ENCODE data around the gene PHLPP1.

The PHLPP1 gene

DNA sequence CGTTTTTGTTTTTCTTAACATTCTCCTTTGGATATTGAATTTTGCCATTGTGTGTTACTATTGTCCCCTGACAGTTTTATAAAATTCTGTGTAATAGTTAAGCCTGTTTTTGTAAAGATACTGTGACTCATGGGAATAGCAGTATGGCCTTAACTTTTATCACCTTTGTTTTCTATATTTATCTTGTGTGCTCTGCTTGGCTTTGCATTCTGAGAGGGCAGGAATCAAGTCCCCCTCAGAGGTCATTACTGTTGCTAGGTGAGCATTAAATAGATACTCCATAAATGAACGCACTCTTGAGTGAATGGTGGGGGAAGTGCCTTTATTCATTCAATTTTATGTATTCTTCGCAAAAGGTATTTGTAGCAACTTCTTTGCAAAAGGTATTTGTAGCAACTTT lies 160.0 kb downstream of the PHLPP1 start:
- H3K9ac ChIP-seq (ENCODE audit: low read length): no peak overlapping the region
- peaks cover 5% of the 10 kb centered on the region for H3K79me1 ChIP-seq (replicated peaks; ENCODE audit: low read length, poor library complexity, severe bottlenecking)
- no peak overlapping the region for H2AK5ac ChIP-seq (ENCODE audit: low read length, severe bottlenecking)
- no peak overlapping the region for H3K14ac ChIP-seq (ENCODE audit: low read length in 2 of 2)
- no peak overlapping the region for H3K4me3 ChIP-seq (ENCODE audit: insufficient read depth in 1 of 2, low read depth in 1 of 2, low read length in 2 of 2)
- H3K27ac ChIP-seq (ENCODE audit: low read length, poor library complexity, severe bottlenecking): no peak overlapping the region
- no peaks in the 10 kb centered on the region for H3K9me3 ChIP-seq (ENCODE audit: control insufficient read depth, low read length)
- no peak for DNase-seq
- no peaks in the 10 kb centered on the region for H3K27me3 ChIP-seq (ENCODE audit: control insufficient read depth in 1 of 2, insufficient read depth in 1 of 2, low read length in 2 of 2)
- no peak overlapping the region for H2BK5ac ChIP-seq (ENCODE audit: low read depth, low read length, poor library complexity, severe bottlenecking)
- no peak overlapping the region for H4K8ac ChIP-seq (ENCODE audit: low read length)
- no peak overlapping the region for H3K4ac ChIP-seq (ENCODE audit: low read depth in 1 of 2, low read length in 2 of 2)
- no peak overlapping the region for H2BK15ac ChIP-seq (ENCODE audit: low read depth, poor library complexity, severe bottlenecking)
- H3K4me2 ChIP-seq (ENCODE audit: low read length, poor library complexity, severe bottlenecking): no peak overlapping the region
- no peak overlapping the region for H3K18ac ChIP-seq (ENCODE audit: low read depth in 1 of 2, low read length in 2 of 2)
- H3K4me1 ChIP-seq (ENCODE audit: control insufficient read depth, insufficient read depth, low read depth, low read length): peaks cover 4% of the 10 kb centered on the region
- WGBS: no CpG with 5 or more reads among the region's 3 CpGs
- no peak overlapping the region for H2BK12ac ChIP-seq (ENCODE audit: low read length in 2 of 2)
- H4K91ac ChIP-seq (ENCODE audit: low read length): no peak overlapping the region
- no peak overlapping the region for H2BK120ac ChIP-seq (ENCODE audit: low read depth, low read length)
- H2AFZ ChIP-seq (ENCODE audit: low read depth, low read length): no peak overlapping the region
- H3K36me3 ChIP-seq (ENCODE audit: control insufficient read depth in 1 of 2, insufficient read depth in 2 of 2, low read depth in 1 of 2, low read length in 2 of 2): no peaks in the 10 kb centered on the region
- H3K23ac ChIP-seq (ENCODE audit: low read length in 2 of 2): no peak overlapping the region

- H3K18ac ChIP-seq (ENCODE audit: low read depth in 1 of 2, low read length in 2 of 2): no peak overlapping the region
- no peaks in the 10 kb centered on the region for H3K9me3 ChIP-seq (ENCODE audit: control insufficient read depth, low read length)
- H2AK5ac ChIP-seq (ENCODE audit: low read length, severe bottlenecking): no peak overlapping the region
- no peak for DNase-seq
- no peak overlapping the region for H3K9ac ChIP-seq (ENCODE audit: low read length)
- H3K14ac ChIP-seq (ENCODE audit: low read length in 2 of 2): no peak overlapping the region
- H3K23ac ChIP-seq (ENCODE audit: low read length in 2 of 2): no peak overlapping the region
- no peak overlapping the region for H2BK120ac ChIP-seq (ENCODE audit: low read depth, low read length)
- H3K4ac ChIP-seq (ENCODE audit: low read depth in 1 of 2, low read length in 2 of 2): no peak overlapping the region
- H2BK5ac ChIP-seq (ENCODE audit: low read depth, low read length, poor library complexity, severe bottlenecking): no peak overlapping the region
- no peak overlapping the region for H2AFZ ChIP-seq (ENCODE audit: low read depth, low read length)
- no peak overlapping the region for H3K4me2 ChIP-seq (ENCODE audit: low read length, poor library complexity, severe bottlenecking)
- no peak overlapping the region for H2BK12ac ChIP-seq (ENCODE audit: low read length in 2 of 2)
- H4K8ac ChIP-seq (ENCODE audit: low read length): no peak overlapping the region
- no peak overlapping the region for H4K91ac ChIP-seq (ENCODE audit: low read length)
- peaks cover 5% of the 10 kb centered on the region for H3K79me1 ChIP-seq (replicated peaks; ENCODE audit: low read length, poor library complexity, severe bottlenecking)
- WGBS: 76% methylated on average over 3 of the region's 4 CpGs
- H3K36me3 ChIP-seq (ENCODE audit: control insufficient read depth in 1 of 2, insufficient read depth in 2 of 2, low read depth in 1 of 2, low read length in 2 of 2): no peaks in the 10 kb centered on the region
- H3K4me1 ChIP-seq (ENCODE audit: control insufficient read depth, insufficient read depth, low read depth, low read length): peaks cover 4% of the 10 kb centered on the region
- no peak overlapping the region for H3K27ac ChIP-seq (ENCODE audit: low read length, poor library complexity, severe bottlenecking)
- no peak overlapping the region for H3K4me3 ChIP-seq (ENCODE audit: insufficient read depth in 1 of 2, low read depth in 1 of 2, low read length in 2 of 2)
- no peak overlapping the region for H2BK15ac ChIP-seq (ENCODE audit: low read depth, poor library complexity, severe bottlenecking)
- no peaks in the 10 kb centered on the region for H3K27me3 ChIP-seq (ENCODE audit: control insufficient read depth in 1 of 2, insufficient read depth in 1 of 2, low read length in 2 of 2)
Observed at GRCh38 chr18:62876111-62876510, 160.8 kb downstream of the PHLPP1 start.

DNA sequence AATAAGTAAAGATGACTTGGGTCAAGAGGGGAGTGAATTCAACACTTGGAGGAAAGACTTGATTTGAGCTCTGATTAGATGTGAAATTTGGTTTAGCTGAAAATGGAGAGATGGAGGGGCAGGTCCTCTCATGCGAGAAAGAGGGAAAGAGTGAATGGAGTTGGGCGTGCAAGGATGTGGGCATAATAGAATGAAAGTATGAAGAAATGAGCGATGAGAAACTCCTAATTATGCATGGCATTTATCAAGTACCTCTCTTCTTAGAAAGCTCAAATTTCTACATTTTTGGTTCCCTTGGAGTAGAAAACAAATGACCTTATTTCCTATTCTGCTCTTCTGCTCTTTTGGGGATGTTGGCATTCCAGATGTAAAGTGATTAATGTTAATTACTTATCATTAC lies 161.5 kb downstream of the PHLPP1 start:
- 55% methylated on average over 1 of the region's 3 CpGs for WGBS
- H3K4me2 ChIP-seq (ENCODE audit: low read length, poor library complexity, severe bottlenecking): no peak overlapping the region

GRCh38 chr18:62877411-62878221 lies 162.3 kb downstream of the PHLPP1 start:
- no peak overlapping the region for H2BK15ac ChIP-seq (ENCODE audit: low read depth, poor library complexity, severe bottlenecking)
- H3K14ac ChIP-seq (ENCODE audit: low read length in 2 of 2): no peak overlapping the region
- peak overlapping the region; percentile 41 for H3K27ac ChIP-seq (ENCODE audit: low read length, poor library complexity, severe bottlenecking)
- no peak overlapping the region for H3K23ac ChIP-seq (ENCODE audit: low read length in 2 of 2)
- H3K4me2 ChIP-seq (ENCODE audit: low read length, poor library complexity, severe bottlenecking): peak overlapping the region; percentile 4
- no peaks in the 10 kb centered on the region for H3K36me3 ChIP-seq (ENCODE audit: control insufficient read depth in 1 of 2, insufficient read depth in 2 of 2, low read depth in 1 of 2, low read length in 2 of 2)
- DNase-seq: peak; percentile 47
- no peak overlapping the region for H2BK12ac ChIP-seq (ENCODE audit: low read length in 2 of 2)
- H3K27me3 ChIP-seq (ENCODE audit: control insufficient read depth in 1 of 2, insufficient read depth in 1 of 2, low read length in 2 of 2): no peaks in the 10 kb centered on the region
- no peak overlapping the region for H4K8ac ChIP-seq (ENCODE audit: low read length)
- H3K9ac ChIP-seq (ENCODE audit: low read length): peak overlapping the region; percentile 12
- H3K9me3 ChIP-seq (ENCODE audit: control insufficient read depth, low read length): no peaks in the 10 kb centered on the region
- no peak overlapping the region for H3K18ac ChIP-seq (ENCODE audit: low read depth in 1 of 2, low read length in 2 of 2)
- H3K4me1 ChIP-seq (ENCODE audit: control insufficient read depth, insufficient read depth, low read depth, low read length): peaks cover 7% of the 10 kb centered on the region
- H2AFZ ChIP-seq (ENCODE audit: low read depth, low read length): no peak overlapping the region
- H3K79me1 ChIP-seq (replicated peaks; ENCODE audit: low read length, poor library complexity, severe bottlenecking): peaks cover 5% of the 10 kb centered on the region
- no peak overlapping the region for H2AK5ac ChIP-seq (ENCODE audit: low read length, severe bottlenecking)
- H3K4me3 ChIP-seq (ENCODE audit: insufficient read depth in 1 of 2, low read depth in 1 of 2, low read length in 2 of 2): peak overlapping the region in 1 of 2 experiments; percentile 24
- no peak overlapping the region for H2BK120ac ChIP-seq (ENCODE audit: low read depth, low read length)
- no peak overlapping the region for H2BK5ac ChIP-seq (ENCODE audit: low read depth, low read length, poor library complexity, severe bottlenecking)
- no peak overlapping the region for H3K4ac ChIP-seq (ENCODE audit: low read depth in 1 of 2, low read length in 2 of 2)
- no peak overlapping the region for H4K91ac ChIP-seq (ENCODE audit: low read length)
- WGBS: 3% methylated on average over 4 of the region's 6 CpGs

More for the DNA sequence above, 161.5 kb downstream of the PHLPP1 start:
- H3K23ac ChIP-seq (ENCODE audit: low read length in 2 of 2): no peak overlapping the region
- no peak overlapping the region for H3K27ac ChIP-seq (ENCODE audit: low read length, poor library complexity, severe bottlenecking)
- H2BK120ac ChIP-seq (ENCODE audit: low read depth, low read length): no peak overlapping the region
- H2BK12ac ChIP-seq (ENCODE audit: low read length in 2 of 2): no peak overlapping the region
- no peak overlapping the region for H2AFZ ChIP-seq (ENCODE audit: low read depth, low read length)
- H4K8ac ChIP-seq (ENCODE audit: low read length): no peak overlapping the region
- no peak overlapping the region for H2AK5ac ChIP-seq (ENCODE audit: low read length, severe bottlenecking)
- H2BK15ac ChIP-seq (ENCODE audit: low read depth, poor library complexity, severe bottlenecking): no peak overlapping the region
- no peak overlapping the region for H4K91ac ChIP-seq (ENCODE audit: low read length)
- no peak overlapping the region for H3K18ac ChIP-seq (ENCODE audit: low read depth in 1 of 2, low read length in 2 of 2)
- no peak overlapping the region for H3K4ac ChIP-seq (ENCODE audit: low read depth in 1 of 2, low read length in 2 of 2)
- no peak for DNase-seq
- no peak overlapping the region for H2BK5ac ChIP-seq (ENCODE audit: low read depth, low read length, poor library complexity, severe bottlenecking)
- H3K79me1 ChIP-seq (replicated peaks; ENCODE audit: low read length, poor library complexity, severe bottlenecking): peaks cover 5% of the 10 kb centered on the region
- H3K9ac ChIP-seq (ENCODE audit: low read length): no peak overlapping the region
- H3K4me3 ChIP-seq (ENCODE audit: insufficient read depth in 1 of 2, low read depth in 1 of 2, low read length in 2 of 2): no peak overlapping the region
- peaks cover 7% of the 10 kb centered on the region for H3K4me1 ChIP-seq (ENCODE audit: control insufficient read depth, insufficient read depth, low read depth, low read length)
- H3K9me3 ChIP-seq (ENCODE audit: control insufficient read depth, low read length): no peaks in the 10 kb centered on the region
- no peaks in the 10 kb centered on the region for H3K36me3 ChIP-seq (ENCODE audit: control insufficient read depth in 1 of 2, insufficient read depth in 2 of 2, low read depth in 1 of 2, low read length in 2 of 2)
- no peak overlapping the region for H3K14ac ChIP-seq (ENCODE audit: low read length in 2 of 2)
- no peaks in the 10 kb centered on the region for H3K27me3 ChIP-seq (ENCODE audit: control insufficient read depth in 1 of 2, insufficient read depth in 1 of 2, low read length in 2 of 2)
